Mammary epithelial cell (primary cell): ENCODE results near the gene CD99.
A peak's percentile ranks its signal among the peaks of the same experiment; 100 is the strongest.

Experiments
- EZH2 ChIP-seq: IDR thresholded peaks from 2 replicates; pipeline ENCODE4 v1.6.1; 2012; ENCODE audit warnings: low read length, inconsistent platforms, borderline replicate concordance
- TF ChIP-seq, protein P1 (sequence below), 2 donors: IDR thresholded peaks in 1 of 2; conservative IDR thresholded peaks in 1 of 2; 2 replicates each; pipeline ENCODE4 v1.5.1; 2011 to 2012; ENCODE audit warnings: inconsistent platforms in 2 of 2, low read length in 2 of 2, mild to moderate bottlenecking in 2 of 2, control low read depth in 1 of 2, low read depth in 1 of 2; ENCODE audit not compliant: insufficient read depth in 1 of 2; ENCODE audit errors: extremely low read depth in 1 of 2

DNA sequence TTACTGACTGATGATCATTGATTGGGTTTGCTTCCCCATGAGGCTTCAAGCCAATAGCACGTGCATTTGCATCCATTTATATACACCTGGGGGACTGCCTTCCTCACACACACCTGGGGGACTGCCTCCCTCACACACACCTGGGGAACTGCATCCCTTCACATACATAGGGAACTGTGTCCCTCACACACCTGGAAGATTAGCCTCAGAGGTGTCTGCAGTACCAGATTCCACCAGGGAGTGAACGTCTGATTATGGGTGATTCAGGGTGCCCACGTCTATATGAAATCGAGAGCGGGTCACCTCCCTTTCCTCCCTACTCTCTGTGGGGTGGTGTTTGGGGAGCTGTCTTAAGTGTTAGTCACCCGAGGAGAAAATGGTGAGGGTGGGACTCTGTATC is 16.9 kb downstream of the CD99 start:
- TF ChIP-seq, protein P1, sequence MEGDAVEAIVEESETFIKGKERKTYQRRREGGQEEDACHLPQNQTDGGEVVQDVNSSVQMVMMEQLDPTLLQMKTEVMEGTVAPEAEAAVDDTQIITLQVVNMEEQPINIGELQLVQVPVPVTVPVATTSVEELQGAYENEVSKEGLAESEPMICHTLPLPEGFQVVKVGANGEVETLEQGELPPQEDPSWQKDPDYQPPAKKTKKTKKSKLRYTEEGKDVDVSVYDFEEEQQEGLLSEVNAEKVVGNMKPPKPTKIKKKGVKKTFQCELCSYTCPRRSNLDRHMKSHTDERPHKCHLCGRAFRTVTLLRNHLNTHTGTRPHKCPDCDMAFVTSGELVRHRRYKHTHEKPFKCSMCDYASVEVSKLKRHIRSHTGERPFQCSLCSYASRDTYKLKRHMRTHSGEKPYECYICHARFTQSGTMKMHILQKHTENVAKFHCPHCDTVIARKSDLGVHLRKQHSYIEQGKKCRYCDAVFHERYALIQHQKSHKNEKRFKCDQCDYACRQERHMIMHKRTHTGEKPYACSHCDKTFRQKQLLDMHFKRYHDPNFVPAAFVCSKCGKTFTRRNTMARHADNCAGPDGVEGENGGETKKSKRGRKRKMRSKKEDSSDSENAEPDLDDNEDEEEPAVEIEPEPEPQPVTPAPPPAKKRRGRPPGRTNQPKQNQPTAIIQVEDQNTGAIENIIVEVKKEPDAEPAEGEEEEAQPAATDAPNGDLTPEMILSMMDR (conservative IDR thresholded peaks at IDR 0.05 in 1 of 2, IDR thresholded peaks at IDR 0.05 in 1 of 2; ENCODE audit: extremely low read depth in 1 of 2, insufficient read depth in 1 of 2, low read depth in 1 of 2, low read length in 2 of 2): peak in 1 of 2 donors; percentile 15
- no peak for TF ChIP-seq EZH2
